CD4-positive, alpha-beta T cell treated with Interleukin-15 for 1 hour (primary cell): ENCODE results near the gene SYNE1.

Source experiments
- DNase-seq: peaks from one replicate; pipeline ENCODE4 v3.0.0-alpha.2; 2020

The SYNE1 gene

DNA sequence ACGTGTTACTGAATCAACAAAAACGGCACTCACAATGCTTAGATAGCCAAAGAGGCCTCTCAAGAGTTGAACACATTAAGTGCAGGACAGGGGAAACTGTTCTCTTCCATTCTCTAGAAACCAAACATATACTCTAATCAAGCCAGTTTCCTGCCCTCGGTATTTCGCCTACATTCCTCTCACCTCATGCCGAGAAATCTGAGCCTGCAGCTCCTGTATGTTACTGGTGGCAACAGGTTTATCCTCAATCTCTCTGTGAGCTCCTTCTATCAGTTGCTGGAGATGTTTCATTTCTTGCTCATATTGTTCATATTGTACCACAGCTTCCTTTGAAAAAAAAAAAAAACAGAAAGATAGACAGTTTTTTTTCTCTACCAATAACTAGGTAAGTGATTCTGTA lies 328.9 kb downstream of the SYNE1 start:
- DNase-seq, result no peak

DNA sequence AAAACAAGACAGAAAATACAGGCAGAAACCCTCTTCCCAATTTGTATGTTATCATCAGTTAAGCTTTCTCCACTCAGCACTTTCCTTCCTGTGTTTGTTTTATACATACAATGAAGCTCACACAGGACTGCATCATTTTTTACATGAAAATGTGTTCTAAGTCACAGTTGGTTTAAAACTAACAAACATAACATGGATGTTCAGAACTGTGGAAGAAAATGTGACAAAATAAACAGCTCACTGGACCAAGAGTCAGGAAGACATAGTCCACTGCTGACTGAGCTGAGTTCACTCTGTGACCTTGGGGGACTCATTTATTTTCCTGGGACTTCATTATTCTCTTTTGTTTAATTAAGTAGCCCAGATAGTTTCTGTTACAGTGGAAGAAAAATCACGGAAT lies 331.5 kb downstream of the SYNE1 start:
- DNase-seq, result no peak

DNA sequence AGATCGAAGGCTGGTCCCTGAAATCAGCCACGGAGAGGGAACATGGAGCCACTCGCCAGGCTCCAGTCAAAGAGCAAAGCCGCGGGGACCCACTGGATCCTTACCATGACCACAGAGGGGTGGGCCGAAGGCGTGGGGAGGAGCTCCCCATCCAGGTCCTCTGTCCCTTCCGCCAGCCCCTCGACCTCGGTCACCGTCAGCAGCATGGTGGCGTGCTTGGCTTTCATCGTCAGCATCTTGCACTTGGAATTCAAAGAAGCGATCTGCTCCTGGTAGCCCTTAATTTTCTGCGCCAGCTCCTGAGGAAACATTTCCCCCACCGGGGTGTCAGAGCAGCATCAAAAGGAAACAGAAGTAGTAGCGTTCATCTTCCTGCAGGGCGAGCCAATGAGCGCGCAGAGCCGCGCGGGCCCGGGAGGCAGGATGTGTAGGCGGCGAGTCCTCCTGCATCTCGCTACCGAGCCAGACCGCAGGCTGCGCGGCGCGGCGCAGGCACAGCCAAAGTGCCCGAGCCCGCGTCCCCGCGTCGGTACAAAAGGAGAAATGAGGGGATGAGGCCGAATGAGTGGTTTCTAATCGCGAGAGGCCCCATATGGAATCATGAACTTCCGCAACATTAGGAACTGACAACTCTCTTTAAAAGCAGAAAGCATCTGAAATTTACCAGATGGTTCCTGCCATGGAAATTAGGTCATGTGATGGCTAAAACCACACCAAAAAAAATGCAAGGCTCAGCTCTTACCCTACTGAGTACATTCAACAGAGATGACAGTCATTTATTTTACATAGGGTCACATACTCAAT lies 335.2 kb downstream of the SYNE1 start:
- peak; percentile 85 for DNase-seq

DNA sequence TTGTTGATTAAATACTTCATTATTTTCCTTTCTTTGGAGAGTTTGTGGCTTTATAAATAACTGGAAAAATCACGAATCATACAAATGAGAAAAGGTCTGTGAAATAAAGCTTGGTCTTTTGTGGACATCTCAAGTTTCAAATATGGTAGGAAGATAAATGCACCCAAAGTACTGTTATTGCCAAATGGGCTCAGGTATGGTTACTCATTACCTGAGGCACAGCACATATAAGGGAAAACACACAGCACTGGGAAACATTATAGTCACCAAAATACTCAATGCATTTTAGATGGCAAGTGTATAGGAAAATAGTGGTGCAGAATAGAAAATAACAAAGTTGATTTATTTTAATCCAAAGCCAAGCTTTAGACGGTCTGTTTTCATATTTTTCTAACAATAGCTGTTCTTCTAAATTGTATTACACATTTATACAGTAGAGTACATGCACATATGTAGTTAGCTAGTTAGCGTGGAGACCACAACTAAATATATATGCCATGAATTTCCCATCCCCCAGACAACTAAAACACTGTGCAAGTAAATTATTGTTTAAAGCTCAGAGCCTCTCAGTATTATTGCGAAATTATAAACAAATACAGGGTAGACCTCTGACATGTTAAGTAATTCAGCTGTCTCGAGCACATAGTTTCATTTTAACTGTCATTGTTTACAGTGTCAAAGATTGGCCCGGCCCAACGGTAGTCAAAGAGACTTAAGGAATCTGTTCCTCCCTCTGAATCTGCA lies 336.0 kb downstream of the SYNE1 start:
- no peak for DNase-seq

DNA sequence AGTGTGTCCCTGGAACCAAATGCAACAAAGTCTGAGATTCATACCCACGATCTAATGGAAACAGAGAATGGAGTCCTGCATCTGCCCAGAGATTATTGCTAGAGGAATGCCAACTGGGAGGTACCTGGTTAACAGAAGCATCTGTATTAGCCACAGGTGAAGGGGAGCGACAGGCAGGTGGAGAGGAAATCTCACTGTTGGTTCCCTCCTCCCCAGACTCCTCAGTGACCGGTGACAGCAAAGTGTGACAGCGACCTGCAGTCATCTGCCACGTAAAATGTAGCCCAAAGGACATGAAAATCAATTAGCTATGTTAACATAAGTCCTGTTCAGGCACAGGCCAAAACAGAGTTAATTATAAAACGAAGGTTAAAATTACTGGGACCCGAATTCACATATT lies 336.6 kb downstream of the SYNE1 start:
- no peak for DNase-seq

DNA sequence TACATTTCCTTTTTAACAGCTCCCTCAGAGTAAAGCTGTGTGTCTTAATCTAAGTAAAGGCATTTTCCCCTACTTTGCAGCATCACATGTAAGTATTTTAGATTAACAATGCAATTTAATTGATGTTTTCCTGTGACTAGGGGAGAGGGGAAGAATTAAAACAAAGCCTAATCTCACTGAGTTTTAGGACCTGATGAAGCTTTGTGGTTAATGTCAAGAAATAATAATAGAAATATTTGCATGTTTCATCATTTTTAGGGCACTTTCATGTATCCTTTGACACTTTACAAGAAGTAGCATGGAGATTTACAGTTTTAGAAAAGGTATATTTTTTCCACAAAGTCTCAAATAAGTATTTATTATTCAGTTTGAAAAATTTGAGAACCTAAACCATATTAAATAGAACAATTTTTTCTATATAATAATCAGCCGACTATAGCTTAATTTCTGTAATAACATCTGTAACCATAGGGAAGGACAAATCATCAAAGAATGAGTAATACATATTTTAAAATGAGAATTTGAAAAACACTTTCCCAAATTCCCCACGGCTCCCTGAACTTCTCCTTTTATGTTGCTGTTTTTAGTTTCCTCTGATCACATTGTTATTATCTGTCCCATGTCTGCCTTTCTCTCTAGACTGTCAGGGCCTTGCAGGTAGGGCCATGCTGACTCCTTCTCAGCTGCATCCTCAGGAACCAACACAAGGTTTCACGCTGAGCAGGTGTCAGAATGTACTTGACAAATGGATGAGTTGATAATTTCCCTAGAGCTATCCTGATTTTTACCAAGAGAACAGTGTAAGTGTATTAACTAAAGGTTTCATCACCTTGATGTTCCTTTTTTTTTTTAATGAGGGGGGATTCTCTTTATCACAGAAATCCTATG lies 338.1 kb downstream of the SYNE1 start:
- no peak for DNase-seq

DNA sequence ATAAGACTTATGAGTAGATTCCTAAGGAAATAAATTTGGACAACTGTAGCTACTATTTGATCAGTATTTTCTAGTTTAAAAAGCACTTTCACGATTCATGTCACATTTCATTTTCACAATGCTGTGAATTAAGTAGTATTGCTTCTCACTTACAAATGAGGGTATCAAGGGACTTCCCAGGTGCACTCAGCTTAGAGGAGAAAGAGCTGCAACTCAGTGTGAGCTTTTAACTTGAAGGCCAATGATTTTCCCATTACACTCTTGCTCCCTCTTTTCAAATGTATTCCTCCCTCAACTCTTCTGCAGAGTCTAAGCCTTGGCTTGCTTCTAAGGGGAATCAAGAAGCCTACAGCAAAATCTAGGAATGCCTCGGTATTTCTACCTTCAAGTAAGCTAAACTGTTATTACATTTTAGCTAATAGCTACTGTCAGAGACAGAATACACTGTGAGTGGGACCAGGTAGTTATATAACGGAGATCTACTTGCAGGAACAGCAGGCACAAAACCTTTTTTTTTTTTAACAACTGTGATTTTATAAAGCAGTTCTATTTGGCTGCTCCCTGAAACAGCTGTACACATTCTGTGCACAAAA lies 339.0 kb downstream of the SYNE1 start:
- no peak for DNase-seq

DNA sequence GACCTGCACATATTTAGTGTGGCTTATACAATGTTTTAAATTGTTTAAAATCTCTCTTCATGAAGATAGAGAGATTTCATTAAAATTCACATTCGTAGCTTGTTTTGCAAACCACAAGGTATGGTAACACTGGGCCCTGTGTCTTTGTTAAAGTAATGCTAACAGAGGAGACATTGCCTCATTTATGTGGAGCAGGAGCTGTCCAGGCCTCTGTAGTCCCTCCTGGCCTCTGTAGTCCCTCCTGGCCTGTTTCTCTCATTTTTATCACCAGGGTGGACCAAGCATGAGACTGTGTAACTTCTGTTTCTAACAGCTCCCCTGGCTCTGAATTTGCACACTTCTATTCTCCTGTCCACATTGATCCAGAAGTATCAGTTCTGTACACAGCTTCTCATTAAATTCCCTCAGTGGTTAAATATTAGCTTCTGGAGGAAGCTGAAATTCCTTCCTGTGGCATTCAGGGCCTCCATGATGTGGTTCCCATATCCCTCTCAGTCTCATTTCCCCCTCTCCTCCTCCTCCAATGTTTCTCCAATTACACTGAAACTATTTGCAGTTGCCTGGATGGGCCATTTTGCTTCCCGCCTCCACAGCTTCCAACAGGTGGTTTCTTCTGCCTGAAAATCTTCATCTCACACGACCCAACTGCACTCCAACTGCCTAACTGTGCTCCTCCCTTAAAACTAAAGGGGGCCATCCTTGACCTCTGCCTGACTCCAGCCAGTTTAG lies 340.4 kb downstream of the SYNE1 start:
- DNase-seq, result no peak

DNA sequence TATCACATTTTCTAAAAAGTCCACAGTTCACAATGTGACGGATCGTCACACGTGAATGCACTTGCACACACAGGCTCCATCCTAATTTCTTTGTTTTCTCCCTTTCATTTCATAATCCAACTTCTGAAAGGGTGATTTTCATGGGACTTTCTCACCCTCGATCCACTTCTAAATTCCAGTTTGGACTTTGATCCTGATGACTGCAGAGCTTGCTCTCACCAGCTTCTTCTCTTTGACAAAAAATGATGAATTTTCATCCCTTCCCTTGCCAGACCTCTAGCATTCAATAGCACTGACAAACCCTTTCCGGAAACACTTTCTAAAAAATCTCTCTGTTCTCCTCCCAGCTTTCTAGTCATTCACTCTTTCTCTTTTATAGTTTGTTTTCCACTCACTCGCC lies 341.2 kb downstream of the SYNE1 start:
- DNase-seq, result no peak

DNA sequence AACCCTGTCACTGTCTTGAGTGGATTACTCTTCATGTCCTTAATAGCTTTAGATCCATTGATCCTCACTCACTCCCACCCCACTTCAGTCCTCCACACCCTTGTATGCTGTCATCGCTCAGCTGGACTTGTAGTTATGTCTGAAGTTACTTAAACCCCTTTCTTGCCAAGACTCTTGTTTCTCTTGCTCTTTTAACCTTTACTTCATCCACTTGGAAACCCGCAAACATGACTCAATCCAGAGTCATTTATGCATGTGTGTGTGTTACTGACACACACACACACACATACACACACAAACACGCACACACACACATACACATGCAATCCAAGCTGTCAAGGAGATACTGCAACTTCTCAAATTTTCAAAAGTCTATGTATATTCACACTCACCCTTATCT lies 341.8 kb downstream of the SYNE1 start:
- no peak for DNase-seq

DNA sequence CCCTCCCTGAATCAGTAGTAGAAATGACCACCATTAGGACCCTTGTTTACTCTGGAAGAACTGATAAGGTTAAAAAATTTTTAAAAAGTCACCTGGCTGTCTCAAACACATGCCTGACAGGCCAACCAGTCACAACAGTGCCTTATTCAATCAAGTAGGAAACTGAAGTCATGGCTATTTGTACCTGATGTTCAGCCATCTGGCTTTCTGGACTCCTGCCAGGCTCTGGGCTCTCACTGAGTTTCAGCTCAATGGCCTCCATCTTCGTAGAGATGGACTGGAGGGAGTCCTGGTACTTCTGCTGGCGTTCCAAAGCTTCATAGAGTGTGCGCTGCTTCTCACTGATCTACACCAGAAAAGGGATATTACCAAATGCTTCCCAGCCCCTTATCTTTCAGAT lies 343.8 kb downstream of the SYNE1 start:
- no peak for DNase-seq

DNA sequence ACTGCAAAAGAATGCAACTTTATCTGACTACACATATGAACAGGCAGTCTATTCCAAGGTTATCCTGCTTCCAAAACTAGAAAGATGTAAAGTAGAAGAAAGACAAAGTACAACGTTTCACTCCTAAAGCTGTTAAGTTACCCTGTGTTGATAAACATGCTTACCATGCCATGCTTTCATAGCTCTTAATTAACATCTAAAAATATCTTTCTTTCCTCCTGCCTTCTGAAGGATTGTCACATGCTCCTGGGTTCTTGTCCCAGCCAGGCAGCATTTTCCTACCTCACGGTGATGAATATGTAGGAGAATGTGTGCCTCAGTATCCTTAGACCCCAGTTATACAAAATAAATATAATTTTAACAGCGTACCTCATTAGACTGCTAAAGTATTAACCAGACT lies 344.6 kb downstream of the SYNE1 start:
- DNase-seq, result no peak

DNA sequence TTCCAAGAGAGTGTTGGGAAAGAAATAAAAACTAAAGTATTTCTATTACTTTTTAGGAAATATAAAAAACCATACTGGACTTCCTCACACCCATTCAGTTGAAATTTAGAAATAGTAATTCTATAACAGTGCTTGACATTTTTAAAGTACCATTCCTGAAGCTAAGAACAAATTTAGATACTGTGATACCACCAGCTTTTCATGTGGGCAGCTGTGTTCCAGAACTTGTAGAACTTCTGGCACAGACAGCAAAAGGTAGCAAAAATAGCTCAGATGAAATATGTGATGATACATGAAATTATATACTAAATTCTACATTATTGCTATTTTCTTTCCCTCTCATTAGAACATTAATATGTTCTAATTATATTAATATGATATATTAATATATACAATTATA lies 346.5 kb downstream of the SYNE1 start:
- no peak for DNase-seq

DNA sequence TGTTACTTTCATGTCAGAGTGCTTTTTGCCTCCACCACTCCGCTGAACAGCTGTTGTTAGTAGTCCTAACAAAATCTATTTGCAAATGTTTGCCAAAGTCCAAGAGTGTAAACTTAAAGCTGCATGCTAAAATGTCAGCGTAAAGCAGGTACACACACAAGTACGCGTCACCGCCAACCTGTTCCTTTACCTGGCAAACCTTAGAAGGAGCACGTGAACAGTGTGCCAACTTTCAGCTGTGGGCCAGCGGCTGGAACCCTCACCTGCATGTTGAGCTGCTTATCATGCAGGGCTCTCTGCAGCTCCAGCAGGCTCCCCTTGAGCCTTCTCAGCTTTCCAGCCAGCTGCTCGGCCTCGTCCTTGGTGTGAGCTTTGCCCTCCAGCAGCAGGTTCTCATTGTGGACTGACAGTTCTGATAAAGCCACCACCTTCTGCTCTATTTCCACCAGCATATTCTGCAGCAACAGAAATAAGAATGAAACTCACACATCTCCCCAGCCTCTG lies 359.3 kb downstream of the SYNE1 start:
- DNase-seq, result no peak

DNA sequence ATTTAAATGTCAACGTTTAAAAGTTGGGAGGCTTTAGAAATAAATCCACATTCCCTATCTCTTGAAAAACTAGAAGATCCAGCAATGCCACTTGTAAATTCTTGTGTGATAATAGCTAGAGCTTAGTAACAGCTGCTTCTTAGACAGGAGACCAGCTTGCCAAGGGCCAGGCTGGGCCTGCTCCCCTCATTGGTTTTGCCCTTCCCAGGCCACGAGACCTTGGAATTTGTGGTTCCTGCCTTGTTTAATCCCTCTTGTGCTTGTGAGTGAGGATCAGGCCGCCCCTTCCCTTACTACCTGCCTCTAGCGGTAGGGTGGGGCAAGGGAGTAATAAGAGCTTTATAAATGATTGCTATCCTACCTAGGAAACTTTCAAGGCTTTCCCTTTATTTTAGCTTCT lies 363.5 kb downstream of the SYNE1 start:
- DNase-seq, result no peak

DNA sequence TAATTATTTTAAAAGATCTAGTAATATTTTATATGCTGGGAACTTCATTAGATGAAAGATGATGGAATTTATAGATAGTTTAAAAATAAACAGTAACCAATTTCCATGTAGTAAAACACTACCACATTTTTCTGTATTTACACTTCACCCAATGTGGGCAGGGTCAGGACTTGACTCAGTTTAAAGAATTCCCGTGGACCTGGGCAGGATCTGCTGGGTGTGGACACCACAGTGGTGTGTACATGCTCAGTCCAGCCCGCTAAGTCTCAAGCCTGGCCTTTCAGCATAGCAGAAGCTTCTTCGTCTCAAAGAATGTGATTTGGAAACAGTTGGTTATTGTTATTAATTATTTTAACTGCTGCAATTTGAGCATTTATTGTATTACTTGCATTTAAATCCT lies 364.2 kb downstream of the SYNE1 start:
- DNase-seq, result no peak

DNA sequence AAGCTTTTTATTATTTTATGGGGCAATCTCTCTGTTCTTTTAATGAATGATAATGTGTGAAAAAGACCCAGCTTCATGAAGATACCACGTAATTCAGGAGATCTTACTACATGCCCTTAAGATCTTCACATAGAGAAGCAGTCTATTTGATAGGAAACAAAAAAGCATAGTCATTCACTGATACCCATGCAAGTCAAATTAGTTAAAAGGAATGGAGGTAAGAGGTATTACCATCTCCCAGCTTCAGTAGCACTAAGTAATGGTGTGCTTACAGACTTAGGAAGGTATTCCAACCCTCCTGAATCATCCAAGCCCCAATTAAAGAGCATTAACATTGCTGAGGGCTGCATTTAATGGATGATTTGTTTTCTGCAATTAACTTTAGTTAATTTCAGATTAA lies 364.7 kb downstream of the SYNE1 start:
- DNase-seq, result no peak

DNA sequence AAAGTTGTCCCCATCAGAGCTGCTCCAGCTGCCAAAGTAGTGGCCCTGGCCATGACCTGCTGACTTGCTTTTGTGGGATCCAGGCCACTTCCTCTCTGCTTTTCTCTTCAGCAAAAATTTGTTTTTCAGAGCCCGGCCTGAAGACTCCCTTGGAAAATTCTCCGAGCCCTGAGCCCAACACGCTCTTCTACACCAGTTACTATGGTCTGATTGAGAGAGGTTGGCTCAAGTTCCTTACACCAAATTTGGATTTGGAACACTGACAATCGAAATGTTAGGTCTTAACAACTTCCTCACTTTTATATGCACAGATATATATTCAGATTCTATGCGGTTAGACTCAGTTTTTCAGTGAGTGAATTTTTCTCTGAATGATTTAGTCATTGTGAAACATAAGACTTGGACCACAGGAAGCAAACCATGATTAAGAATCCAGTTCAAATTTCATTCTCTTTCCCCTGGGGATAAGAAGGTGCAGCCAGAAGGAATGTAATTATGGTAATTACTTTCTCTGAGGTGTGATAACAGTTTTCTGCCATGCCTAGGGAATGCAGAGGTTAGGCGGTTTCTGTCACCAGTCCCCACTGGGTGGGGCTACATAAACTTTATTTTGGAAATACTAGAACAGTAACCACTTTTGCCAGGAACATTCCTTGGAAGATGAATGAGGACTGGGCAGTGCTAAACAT lies 365.2 kb downstream of the SYNE1 start:
- no peak for DNase-seq

DNA sequence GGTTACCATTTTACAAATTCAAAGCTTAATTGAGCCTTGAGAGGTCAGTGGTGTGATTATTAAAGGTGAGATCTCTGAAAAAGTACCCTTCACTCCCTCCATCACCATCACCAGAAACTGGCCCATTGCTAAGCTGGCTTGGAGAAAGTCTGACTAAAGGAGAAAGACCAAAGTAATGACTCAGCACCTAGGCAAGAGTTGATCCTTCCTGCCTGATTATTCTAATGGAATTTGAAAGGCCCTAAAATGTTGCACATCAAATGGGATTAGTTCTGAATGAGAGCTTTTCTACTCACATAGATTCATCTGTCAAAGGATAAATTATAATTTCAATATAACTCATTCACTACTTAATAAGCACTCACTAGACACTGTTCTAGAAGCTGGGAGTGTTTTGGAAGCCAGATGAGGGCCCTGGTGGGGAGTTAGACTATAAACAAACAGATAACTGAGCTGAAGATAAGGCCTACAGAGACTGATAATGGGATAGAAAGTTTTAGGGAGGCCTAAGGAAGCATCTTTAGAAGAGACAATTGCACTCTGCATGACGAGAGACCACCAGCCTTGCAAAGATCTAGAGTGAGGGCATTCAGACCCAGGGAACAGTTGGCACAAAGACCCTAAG lies 366.7 kb downstream of the SYNE1 start:
- DNase-seq, result no peak

DNA sequence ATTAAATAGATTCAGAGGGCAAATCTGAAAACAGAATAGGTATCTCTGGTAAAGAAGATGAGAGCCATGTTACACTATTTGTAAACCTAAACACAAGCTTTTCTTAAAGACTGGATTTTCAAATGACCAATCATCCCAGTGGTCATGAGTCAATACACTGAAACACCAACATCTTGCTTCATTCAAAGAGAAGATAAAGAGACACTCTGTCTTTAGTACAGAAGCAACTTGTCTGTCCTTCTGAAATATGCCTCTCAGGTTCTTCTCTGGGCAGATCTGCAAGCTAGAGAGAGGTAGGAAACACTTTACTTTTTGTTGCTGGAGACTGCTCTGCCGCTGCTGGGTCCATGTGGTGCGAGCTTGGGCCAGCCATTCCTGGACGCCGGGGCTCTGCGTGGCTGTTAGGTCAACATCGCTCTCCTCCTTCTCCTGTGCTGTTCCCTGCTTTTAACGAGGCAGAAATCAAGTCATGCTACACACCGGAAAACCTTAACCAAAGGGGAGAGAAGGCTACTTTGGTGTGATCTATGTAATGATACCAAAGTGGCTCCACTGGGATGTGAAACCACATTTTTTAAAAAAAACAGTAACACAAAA lies 368.2 kb downstream of the SYNE1 start:
- no peak for DNase-seq
